Liver (tissue), 9 donors: ENCODE data around the gene TOR4A. TPM values are rescaled to one million over a fixed set of nuclear protein-coding genes. Genes with fewer than 3 reads are reported as not detected.
"Not testable (repeated sequence)": the region's sequence is repeated elsewhere in the genome, so short reads cannot be mapped to it uniquely, and the experiment has no call there.

ENCODE experiments used
- DNase-seq: peaks from one replicate; pipeline ENCODE4 v3.0.0-alpha.2; 2017; ENCODE audit warnings: low spot score
- H3K27ac ChIP-seq, 2 donors: one replicate each; pipeline ENCODE4 v1.7.0; 2013; ENCODE audit warnings: inconsistent platforms in 2 of 2, low read length in 2 of 2, control low read depth in 1 of 2, low read depth in 1 of 2, mild to moderate bottlenecking in 1 of 2
- H3K27me3 ChIP-seq, 4 donors: one replicate each; pipeline versions ENCODE4 v1.6.1 to v1.7.0; 2013; ENCODE audit warnings: low read length in 3 of 4, inconsistent platforms in 1 of 4, mild to moderate bottlenecking in 1 of 4, moderate library complexity in 1 of 4; ENCODE audit not compliant: control insufficient read depth in 4 of 4, insufficient read depth in 4 of 4
- H3K36me3 ChIP-seq, 4 donors: one replicate each; pipeline versions ENCODE4 v1.6.1 to v1.7.0; 2013; ENCODE audit warnings: low read length in 3 of 4, mild to moderate bottlenecking in 3 of 4, low read depth in 1 of 4, moderate library complexity in 1 of 4; ENCODE audit not compliant: control insufficient read depth in 4 of 4, insufficient read depth in 3 of 4
- H3K4me1 ChIP-seq, 4 donors: one replicate each; pipeline versions ENCODE4 v1.6.1 to v1.7.0; 2013; ENCODE audit warnings: low read length in 3 of 4, mild to moderate bottlenecking in 3 of 4, moderate library complexity in 1 of 4; ENCODE audit not compliant: control insufficient read depth in 4 of 4, insufficient read depth in 4 of 4
- H3K4me3 ChIP-seq, 3 donors: one replicate each; pipeline versions ENCODE4 v1.6.1 to v1.7.0; 2013; ENCODE audit warnings: low read length in 3 of 3, control low read depth in 1 of 3, low read depth in 1 of 3, mild to moderate bottlenecking in 1 of 3
- H3K9ac ChIP-seq, 2 donors: one replicate each; pipeline ENCODE4 v1.7.0; 2013; ENCODE audit warnings: low read length in 2 of 2, mild to moderate bottlenecking in 2 of 2, moderate library complexity in 2 of 2, control low read depth in 1 of 2, low read depth in 1 of 2
- H3K9me3 ChIP-seq, 4 donors: one replicate each; pipeline versions ENCODE4 v1.6.1 to v1.7.0; 2013; ENCODE audit warnings: low read length in 3 of 4; ENCODE audit not compliant: control insufficient read depth in 4 of 4
- EGR1 ChIP-seq, 2 donors: IDR thresholded peaks; 2 replicates each; pipeline ENCODE4 v1.6.1; 2016 to 2018; ENCODE audit warnings: antibody characterized with exemption in 2 of 2, low read depth in 2 of 2
- FOXA2 ChIP-seq: IDR thresholded peaks from 2 replicates; pipeline ENCODE4 v1.6.1; 2016; ENCODE audit warnings: antibody characterized with exemption
- GABPA ChIP-seq, 2 donors: IDR thresholded peaks in 1 of 2; conservative IDR thresholded peaks in 1 of 2; 2 replicates each; pipeline ENCODE4 v1.6.1; 2016; ENCODE audit warnings: antibody characterized with exemption in 2 of 2, mild to moderate bottlenecking in 1 of 2, moderate library complexity in 1 of 2
- HNF4A ChIP-seq, 2 donors: conservative IDR thresholded peaks; 2 replicates each; pipeline ENCODE4 v1.6.1; 2016; ENCODE audit warnings: antibody characterized with exemption in 2 of 2, mild to moderate bottlenecking in 2 of 2
- RAD21 ChIP-seq, 2 donors: IDR thresholded peaks; 2 replicates each; pipeline ENCODE4 v1.6.1; 2016; ENCODE audit warnings: antibody characterized with exemption in 2 of 2, mild to moderate bottlenecking in 2 of 2
- TAF1 ChIP-seq: conservative IDR thresholded peaks from 2 replicates; pipeline ENCODE4 v1.6.1; 2016; ENCODE audit warnings: antibody characterized with exemption, mild to moderate bottlenecking
- WGBS: extraction: QIAGEN DNeasy Blood & Tissue Kit; methylation state at CpG from one replicate; pipeline ENCODE4 v1.1.7; 2013; 5-methylcytosine and 5-hydroxymethylcytosine counted together
- polyA plus RNA-seq, 2 donors: library from polyadenylated mRNA; stranded (reverse) in 1 of 2; unstranded in 1 of 2; fragments of 200-250 nt in 1 of 2; fragments of >200 nt in 1 of 2; fragmentation: Nextera tagmentation in 1 of 2; extraction: Ambion mirVana in 1 of 2; gene quantifications; one replicate each; pipeline versions ENCODE4 v1.2.1 to v1.2.3, GENCODE V29; 2013 to 2015
- total RNA-seq, 2 donors: library from RNA; depleted of rRNA; stranded (reverse); fragments of >200 nt; gene quantifications; one replicate each; pipeline ENCODE4 v1.2.3, GENCODE V29; 2014
- TF ChIP-seq, protein P1 (sequence below): fragments of 150-350 bp; IDR thresholded peaks from 2 replicates; pipeline ENCODE4 v1.5.1; 2017; ENCODE audit warnings: improper control_type of control experiment, low read depth, low read length; ENCODE audit not compliant: missing input control
- TF ChIP-seq, protein P2 (sequence below): IDR thresholded peaks from 2 replicates; pipeline ENCODE4 v1.6.1; 2016; ENCODE audit warnings: antibody characterized with exemption
- TF ChIP-seq, protein P3 (sequence below): IDR thresholded peaks from 2 replicates; pipeline ENCODE4 v1.6.1; 2016; ENCODE audit warnings: antibody characterized with exemption
- donor health status: healthy.
- donor health status: healthy.
- donor health status: healthy.
- donor health status: healthy.
- donor health status: healthy.

Gene TOR4A
- total and polyA plus RNA-seq, 4 donors: 0.35 to 5.1 (median 4.3) TPM

DNA sequence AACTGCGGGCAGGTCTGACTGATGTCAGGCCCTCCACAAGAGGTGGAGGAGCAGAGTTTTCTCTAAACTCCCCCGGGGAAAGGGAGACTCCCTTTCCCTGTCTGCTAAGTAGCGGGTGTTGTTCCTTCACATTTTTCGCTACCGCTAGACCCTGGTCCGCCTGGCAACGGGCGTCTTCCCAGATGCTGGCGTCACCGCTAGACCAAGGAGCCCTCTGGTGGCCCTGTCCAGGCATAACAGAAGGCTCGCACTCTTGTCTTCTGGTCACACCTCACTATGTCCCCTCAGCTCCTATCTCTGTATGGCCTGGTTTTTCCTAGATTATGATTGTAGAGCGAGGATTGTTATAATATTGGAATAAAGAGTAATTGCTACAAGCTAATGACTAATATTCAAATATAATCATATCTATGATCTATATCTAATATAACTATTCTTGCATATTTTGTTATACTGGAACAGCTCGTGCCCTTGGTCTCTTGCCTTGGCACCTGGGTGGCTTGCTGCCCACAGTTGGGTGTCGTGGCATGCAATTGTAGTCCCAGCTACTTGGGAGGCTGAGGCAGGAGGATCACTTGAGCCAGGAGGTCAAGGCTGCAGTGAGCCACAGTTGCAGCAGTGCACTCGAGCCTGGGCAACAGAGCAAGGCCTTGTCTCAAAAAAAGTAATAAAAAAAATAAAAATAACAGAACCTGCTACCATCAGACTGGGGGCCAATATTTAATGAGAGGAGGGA is 15.2 kb upstream of the TOR4A start:
- peaks cover 2 to 11% (median 6%) of the 10 kb centered on the region in 4 donors for H3K4me1 ChIP-seq
- H3K36me3 ChIP-seq: peaks cover 9 to 16% (median 12%) of the 10 kb centered on the region in 4 donors
- H3K27me3 ChIP-seq, H3K9me3 ChIP-seq, H3K9ac ChIP-seq, DNase-seq, H3K27ac ChIP-seq, H3K4me3 ChIP-seq: not testable (repeated sequence)
- WGBS: 43% methylated on average over 15 of the region's 15 CpGs
- TF ChIP-seq, protein P1, sequence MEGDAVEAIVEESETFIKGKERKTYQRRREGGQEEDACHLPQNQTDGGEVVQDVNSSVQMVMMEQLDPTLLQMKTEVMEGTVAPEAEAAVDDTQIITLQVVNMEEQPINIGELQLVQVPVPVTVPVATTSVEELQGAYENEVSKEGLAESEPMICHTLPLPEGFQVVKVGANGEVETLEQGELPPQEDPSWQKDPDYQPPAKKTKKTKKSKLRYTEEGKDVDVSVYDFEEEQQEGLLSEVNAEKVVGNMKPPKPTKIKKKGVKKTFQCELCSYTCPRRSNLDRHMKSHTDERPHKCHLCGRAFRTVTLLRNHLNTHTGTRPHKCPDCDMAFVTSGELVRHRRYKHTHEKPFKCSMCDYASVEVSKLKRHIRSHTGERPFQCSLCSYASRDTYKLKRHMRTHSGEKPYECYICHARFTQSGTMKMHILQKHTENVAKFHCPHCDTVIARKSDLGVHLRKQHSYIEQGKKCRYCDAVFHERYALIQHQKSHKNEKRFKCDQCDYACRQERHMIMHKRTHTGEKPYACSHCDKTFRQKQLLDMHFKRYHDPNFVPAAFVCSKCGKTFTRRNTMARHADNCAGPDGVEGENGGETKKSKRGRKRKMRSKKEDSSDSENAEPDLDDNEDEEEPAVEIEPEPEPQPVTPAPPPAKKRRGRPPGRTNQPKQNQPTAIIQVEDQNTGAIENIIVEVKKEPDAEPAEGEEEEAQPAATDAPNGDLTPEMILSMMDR: peak; percentile 27
- peak in 1 of 2 donors; percentile 57 for TF ChIP-seq RAD21 (IDR thresholded peaks at IDR 0.05)

DNA sequence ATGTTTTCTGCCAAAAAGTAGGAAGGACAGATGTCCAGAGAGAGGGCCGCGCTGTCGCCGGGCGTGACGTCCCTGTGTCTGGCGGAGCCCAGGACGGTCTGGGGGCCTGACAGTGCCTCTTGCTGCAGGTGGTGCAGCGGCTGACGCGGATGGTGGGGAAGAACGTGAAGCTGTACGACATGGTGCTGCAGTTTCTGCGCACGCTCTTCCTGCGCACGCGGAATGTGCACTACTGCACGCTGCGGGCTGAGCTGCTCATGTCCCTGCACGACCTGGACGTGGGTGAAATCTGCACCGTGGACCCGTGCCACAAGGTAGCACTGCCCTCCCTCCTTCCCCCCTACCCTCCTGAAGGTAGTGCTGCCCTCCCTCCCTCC is 14.6 kb upstream of the TOR4A start:
- no peak for DNase-seq
- 90% methylated on average over 24 of the region's 24 CpGs for WGBS

DNA sequence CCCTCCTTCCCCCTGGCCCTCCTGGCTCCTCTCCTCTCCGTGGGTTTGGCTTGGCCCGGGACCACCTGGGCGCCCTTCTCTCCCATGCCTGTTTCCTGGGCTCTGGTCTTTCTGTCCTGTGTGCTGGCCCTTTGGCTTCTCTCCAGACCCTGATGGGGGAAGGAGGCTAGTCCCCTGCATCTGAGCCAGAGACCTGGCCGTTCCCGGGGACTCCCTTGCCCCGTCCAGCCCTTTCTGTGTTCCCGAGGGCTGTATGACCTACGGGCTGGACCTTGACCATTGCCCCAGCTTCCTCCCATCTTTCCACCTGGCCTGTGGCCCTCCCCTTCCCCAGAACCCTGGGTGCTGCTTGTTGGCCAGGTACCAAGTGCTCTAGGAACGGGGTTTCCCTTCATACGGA is 14.0 kb upstream of the TOR4A start:
- Histone ChIP-seq H3K4me1 (peaks cover 5 to 20% (median 10%) of the 10 kb centered on the region in 4 donors), H3K9me3 (no peaks in the 10 kb centered on the region), H3K27ac (no peak overlapping the region), H3K27me3 (no peaks in the 10 kb centered on the region), H3K4me3 (no peak overlapping the region), H3K9ac (no peak overlapping the region), H3K36me3 (peaks cover 10 to 16% (median 12%) of the 10 kb centered on the region in 4 donors)
- TF ChIP-seq GABPA (IDR thresholded peaks at IDR 0.05 in 1 of 2, conservative IDR thresholded peaks at IDR 0.05 in 1 of 2) (no peak), HNF4A (conservative IDR thresholded peaks at IDR 0.05) (peak; percentile 10 to 30)
- TF ChIP-seq, protein P2, sequence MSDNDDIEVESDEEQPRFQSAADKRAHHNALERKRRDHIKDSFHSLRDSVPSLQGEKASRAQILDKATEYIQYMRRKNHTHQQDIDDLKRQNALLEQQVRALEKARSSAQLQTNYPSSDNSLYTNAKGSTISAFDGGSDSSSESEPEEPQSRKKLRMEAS: no peak
- 56% methylated on average over 10 of the region's 10 CpGs for WGBS
- no peak for DNase-seq

More for the DNA sequence above, 14.6 kb upstream of the TOR4A start:
- Histone ChIP-seq H3K4me1 (peaks cover 2 to 15% (median 7%) of the 10 kb centered on the region in 4 donors), H3K27ac (no peak overlapping the region), H3K36me3 (peaks cover 9 to 16% (median 12%) of the 10 kb centered on the region in 4 donors), H3K27me3 (no peaks in the 10 kb centered on the region), H3K4me3 (no peak overlapping the region), H3K9me3 (no peaks in the 10 kb centered on the region), H3K9ac (no peak overlapping the region)
- TF ChIP-seq, protein P3, sequence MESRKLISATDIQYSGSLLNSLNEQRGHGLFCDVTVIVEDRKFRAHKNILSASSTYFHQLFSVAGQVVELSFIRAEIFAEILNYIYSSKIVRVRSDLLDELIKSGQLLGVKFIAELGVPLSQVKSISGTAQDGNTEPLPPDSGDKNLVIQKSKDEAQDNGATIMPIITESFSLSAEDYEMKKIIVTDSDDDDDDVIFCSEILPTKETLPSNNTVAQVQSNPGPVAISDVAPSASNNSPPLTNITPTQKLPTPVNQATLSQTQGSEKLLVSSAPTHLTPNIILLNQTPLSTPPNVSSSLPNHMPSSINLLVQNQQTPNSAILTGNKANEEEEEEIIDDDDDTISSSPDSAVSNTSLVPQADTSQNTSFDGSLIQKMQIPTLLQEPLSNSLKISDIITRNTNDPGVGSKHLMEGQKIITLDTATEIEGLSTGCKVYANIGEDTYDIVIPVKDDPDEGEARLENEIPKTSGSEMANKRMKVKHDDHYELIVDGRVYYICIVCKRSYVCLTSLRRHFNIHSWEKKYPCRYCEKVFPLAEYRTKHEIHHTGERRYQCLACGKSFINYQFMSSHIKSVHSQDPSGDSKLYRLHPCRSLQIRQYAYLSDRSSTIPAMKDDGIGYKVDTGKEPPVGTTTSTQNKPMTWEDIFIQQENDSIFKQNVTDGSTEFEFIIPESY: no peak
- TF ChIP-seq FOXA2: no peak
- no peak for TF ChIP-seq HNF4A (conservative IDR thresholded peaks at IDR 0.05)
- no peak for TF ChIP-seq RAD21 (IDR thresholded peaks at IDR 0.05)
- no peak for TF ChIP-seq EGR1 (IDR thresholded peaks at IDR 0.05; ENCODE audit: low read depth in 2 of 2)
- no peak for TF ChIP-seq TAF1
- TF ChIP-seq GABPA (IDR thresholded peaks at IDR 0.05 in 1 of 2, conservative IDR thresholded peaks at IDR 0.05 in 1 of 2): no peak
